ENCODE measurements around the gene ADISSP.

The ADISSP gene

DNA sequence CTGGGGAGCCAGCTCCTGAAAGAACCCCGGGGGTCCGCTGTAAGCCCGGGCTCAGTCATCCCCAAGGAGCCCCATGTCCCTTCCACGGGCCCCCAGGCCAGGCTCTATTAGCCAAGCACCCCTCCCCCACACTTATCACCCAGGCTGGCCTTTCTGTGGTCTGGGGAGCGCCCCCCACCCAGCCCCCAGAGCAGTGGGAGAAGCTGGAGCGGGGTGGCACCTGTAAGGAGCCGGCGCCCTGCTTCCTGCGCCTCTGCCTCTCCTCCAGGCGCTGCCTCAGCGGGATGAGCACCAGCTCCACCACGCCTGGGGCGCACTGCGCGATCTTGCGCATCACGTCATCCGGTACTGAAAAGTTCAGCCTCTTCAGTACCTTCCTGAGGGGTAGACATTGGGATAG, 11.4 kb upstream of the ADISSP start:
- no peak for DNase-seq

DNA sequence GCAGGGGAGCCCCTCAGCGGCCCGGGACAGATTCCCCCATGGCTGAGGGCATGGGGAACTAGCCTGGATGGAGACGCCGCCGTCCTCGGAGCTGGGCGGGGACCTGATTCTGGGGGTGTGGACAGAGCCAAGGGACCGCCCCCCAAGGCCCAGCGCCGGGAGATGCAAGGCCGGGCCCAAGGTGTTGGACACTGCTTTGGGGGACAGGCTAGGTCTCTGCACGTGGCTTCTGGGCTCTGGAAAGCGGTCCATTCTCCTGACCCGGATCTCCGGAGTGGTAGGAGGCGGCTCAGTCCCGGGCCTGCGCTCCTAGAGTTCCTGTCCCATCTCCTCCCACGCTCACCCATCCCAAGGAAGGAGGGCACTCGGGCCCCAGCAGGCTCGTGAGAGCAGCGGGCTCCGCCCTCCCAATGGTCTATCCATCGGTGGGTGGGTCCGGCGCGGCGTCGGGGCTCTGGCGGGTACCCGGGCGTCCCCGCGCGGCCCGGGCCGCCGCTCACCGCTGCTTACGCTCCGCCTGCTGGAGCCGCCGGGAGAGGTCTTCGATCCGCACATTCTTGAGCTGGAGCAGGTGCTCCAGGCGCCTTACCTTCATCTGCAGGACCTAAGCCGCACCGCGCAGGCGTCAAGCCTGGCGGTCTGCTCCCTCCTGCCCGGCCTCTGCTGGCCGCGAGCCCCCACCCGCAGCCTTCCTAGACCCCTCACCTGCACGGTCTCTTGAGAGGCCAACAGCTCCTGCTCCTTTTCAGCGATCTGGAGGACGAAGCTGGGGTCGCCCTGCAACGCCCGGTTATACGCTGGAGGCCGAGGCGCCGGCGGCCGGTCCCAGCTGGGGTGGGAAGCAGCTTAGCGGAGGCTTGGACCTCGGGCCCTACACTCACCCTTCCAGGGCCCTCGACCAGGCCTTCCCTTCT, 10.4 kb upstream of the ADISSP start:
- peak; percentile 52 for DNase-seq

DNA sequence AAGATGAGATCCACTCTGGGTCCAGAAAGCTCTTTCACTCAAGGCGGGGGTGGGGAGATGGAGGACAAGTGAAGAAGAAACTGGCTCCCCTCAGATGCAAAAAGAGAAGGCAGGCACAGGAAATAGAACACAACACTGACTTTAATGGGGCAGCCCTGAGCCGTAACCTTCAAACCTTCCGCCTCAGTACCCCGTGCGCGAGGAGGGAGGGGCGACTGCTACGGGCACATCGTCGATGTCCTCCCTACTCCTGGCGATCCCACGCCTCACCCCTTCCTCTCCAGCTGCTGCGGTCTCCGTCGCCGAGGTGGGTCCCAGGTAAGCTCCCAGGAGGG, 9.8 kb upstream of the ADISSP start:
- no peak for DNase-seq

DNA sequence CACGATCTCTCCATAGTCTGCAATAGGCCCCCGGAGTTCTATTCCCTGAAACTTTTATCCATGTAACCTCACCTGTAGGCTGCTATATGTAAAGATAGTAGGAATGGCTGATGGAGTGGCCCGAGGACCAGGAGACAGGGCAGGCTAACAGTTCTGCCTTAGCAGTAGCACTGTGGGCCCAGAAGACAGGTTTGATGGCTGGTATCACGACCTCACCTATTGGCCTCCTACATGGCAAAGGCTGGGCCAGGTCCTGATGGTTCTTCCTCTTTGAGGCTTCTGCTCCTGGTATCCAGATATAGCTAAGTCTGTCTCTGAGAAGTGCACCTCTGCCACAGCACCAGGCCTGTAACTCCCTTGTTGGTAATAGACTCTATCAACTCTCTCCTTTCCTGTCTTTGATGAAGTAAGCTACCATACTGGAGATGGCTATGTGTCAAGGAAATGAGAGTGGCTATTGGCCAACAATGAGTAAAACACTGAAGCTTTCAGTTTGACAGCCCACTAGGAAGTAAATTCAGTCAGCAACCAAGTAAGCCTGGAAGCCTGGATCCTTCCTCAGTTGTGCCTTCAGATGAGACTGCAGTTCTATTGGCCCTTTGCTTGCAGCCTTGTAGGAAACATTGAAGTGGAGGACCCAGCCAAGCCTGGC, 8.0 kb upstream of the ADISSP start:
- no peak for DNase-seq

DNA sequence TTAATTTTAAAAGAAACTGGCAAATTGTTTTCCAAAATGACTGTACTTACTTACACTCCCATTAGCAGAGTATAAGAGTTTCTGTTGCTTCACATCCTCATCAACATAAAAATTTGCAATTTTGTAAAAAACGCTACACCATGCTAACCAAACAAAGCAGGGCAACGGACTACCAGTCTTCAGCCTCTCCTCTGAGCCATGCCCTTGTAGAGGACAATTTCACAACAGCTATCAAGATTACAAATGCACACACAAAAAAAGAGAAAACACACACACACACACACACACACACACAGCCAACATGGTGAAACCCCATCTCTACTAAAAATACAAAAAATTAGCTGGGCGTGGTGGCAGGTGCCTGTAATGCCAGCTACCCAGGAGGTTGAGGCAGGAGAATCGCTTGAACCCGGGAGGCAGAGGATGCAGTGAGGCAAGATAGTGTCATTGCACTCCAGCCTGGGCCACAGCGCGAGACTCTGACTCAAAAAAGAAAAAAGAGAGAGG, 4.1 kb upstream of the ADISSP start:
- DNase-seq = no peak

DNA sequence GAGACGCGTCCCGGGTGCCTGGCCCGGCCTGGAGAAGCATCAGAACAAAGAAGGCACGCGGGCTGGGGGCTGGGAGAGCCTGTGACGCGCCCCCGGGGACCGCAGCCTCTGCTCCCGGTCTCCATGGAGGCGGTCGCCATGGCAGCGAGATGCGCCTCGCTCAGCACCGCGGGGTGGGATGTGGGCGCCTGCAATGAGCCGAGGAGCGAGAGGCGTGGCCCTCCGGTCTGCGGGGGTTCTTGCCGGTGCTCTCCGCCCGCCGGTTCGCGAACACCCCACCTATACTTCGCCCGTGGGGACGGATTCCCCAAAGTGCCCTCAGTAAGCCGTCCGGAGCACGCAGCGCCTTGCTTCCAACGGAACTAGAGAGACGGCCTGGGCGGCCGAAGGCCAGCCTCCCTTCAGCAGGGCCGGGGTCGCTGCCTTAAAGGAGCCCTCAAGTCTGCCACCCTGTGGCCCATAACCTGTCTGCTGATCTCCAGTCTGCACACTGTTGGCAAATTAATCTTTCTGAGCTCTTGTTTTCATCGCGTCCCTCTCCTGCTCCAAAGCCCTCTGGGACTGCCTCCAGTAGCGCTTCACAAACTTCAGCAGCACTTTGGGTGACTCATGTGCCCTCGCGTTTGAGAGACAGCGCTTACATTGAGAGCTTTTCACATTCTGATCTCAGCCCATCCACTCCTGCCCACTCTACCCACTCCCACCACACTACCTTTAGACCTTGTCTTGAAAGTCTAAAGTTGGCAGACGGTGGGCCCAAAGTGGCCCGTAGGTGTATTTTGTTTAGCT, 983 bp upstream of the ADISSP start:
- peak; percentile 87 for DNase-seq

DNA sequence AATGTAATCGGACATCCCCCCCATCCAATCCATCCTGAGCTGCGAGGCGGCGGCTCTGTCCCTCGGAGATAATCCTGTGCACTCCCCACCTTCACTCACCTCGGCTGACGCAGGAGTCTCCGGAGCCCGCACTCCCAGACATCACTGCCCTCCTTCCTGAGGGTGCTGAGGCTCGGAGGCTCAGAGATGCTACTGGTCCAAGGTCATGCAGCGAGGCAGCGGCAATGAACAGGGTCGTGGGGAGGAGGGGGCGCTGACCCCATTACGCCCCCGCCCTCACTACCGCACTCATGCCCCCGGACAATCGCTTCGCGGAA, 485 bp downstream of the ADISSP start:
- no peak for DNase-seq

DNA sequence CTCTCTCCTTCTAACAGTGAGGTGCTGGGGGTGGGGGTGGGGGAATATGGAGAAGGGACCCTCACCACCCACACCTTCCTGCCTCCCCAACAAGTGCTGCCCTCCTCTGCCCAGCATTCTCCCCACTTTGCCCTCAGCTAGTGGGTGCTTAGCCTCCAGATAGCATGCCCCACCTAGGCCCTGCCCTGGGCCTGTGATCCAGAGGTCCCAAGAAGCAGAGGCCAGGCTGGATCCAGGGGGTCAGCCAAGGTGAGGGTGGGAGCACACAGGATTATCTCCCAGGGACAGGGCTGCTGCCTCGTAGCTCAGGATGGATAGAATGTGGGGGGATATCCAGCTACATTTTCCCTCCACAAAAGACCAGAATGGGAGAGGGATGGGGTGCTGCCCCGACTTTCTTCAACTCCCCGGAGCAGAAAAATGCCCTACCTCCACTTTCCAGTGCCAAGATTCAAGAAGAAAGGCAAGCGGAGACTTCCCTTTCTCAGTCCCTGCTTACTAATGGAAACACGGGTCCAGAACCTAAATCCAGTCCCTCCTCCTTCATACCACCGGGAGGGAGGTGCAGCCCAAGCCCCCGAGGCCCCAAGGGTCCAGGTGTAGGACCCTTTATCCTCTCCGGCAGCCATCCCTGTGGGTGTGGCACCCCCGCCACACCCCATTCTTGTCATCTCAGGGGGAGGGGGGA, 987 bp downstream of the ADISSP start:
- DNase-seq = no peak

DNA sequence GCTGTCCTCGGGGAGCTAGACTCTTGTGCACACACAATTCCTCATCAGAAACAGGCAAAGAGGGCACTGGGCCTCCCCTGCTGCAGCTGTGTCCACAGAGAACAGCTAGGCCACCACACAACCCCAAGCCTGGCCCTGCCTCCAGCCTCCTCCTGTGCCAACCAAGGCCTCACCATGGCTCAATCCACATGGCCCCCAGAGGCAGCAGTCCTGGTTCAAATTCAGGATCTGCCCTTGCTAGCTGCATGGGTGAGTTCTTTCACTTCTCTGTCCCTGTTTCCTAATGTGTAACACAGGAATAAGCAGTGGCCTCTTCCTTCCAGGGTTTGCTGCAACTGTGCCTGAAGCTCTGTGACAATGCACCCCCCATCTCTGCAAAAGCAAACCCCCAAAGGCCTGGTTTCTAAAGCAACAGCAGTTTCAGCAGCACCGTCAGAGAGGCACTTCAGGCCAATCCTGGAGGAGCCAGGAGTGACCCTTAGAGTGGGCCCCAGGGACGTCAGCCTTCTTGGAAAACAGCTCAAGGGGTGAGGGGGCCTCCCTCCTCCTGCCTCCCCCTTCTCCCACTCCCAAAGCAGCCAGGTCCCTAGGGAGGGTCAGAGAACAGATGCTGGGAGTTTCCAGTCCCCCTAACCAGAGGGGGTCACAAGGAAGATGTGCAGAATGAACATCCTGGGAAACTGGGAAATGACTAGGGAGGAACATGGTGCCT, 2.2 kb downstream of the ADISSP start:
- DNase-seq = no peak

DNA sequence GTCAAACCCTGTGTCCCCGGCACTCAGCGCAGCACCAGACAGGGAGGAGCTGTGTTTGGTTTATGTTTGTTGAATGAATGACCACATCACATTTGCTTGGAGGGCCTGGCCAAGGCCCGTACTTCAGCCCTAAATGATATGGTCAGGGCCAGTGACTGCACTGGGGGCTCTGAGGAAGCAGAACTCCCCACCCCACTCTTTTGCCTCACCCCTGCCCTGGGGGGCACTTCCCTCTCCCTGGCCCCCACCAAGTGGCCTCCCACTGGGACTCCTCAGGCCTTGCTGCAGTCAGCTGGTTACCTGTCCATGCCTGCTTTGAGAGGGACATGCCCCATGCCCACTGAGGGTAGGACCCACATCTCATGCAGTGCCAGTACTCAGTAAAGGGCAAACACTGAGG, 2.9 kb downstream of the ADISSP start:
- no peak for DNase-seq

DNA sequence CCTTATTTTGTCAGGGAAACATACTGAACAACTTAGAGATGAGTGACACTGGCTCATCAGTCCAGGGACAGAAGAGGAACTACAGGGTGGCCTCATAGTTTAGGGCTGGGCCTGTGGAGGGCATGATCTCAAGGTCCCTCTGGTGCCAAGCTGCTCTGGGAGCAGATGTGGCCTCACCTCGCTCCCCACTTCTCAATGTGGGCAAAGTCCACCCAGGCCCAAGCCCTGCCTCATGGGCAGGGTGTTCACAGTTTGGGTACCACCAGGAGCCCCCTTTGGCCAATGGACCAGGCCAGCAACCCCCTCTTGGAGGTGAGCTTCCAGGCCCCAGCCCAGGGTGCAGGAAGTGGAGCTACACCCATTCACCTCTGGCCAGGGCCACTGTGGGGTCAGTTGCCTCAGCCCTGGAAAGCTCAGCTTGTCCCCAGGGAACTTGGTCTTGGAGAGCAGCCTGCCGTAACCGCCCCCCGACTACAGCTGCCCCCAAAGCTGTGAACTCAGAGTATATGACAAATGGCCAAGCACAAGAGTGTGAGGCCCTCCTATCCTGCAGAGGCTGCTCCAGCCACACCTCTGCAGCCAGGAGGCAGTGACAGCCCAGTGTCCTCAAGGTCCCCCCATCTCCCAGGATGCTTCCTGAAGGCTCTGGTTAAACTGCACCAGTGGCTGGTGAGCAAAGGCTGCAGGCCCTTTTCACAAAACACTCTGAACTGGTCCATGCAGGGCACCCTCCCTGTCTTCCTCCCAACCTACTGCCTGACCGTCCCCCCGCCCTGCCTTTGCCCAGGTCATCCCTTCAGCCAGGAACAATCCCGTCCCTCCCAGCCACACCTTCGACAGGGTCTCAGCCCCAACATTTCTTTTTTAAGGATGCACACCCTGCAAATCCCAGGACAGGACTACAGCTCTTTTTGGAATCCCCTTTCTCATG, 3.6 kb downstream of the ADISSP start:
- no peak for DNase-seq

DNA sequence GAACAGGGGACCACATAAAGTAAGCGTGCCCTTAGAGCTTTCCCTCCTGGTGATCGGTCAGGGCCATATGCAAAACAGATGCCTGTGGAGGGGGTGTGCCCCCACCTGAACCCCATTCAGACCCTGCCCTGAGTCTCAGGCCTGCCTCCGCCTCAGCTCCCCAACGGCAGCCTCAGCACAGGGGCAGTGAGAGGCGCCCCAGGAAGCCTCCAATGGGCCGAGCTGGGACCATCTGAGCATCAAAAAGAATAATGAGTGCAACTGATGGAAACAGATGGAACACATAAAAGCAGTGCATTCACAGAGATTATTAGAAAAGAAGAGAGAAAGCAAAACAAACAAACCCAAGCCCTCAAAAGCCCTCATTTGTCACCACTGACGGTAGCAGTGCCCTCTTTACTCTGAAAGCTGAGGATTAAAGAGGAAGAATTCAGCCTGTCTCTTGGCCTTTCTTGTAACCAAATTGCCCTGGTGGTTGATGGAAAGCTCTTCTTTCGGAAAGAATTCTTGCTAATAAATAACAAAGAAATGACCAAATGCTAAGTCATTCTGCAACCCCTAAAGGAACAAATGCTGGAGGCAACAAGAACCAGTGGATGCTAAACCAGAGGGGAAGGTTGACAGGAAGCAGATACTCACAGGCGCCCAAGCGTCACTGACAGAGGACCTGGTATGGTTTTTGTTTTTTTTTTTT, 6.8 kb downstream of the ADISSP start:
- DNase-seq = no peak

DNA sequence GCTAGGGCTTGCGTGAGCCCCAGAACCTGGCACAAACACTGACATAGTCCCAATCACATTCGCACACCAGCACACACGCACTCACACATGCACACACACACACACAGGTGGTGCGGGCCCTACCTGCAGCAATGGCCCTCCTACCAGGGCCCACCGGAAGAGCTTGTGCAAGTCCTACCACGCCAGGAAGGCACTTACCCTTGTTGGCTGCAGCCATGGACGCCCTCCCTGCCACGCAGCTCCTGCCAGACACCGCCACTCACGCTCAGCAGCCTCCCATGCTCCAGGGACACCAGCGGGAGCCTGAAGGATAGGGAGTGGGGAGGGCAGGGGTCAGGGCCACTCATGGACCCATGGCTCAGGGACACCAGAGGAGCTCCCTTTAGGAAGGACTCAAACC, 7.7 kb downstream of the ADISSP start:
- no peak for DNase-seq

DNA sequence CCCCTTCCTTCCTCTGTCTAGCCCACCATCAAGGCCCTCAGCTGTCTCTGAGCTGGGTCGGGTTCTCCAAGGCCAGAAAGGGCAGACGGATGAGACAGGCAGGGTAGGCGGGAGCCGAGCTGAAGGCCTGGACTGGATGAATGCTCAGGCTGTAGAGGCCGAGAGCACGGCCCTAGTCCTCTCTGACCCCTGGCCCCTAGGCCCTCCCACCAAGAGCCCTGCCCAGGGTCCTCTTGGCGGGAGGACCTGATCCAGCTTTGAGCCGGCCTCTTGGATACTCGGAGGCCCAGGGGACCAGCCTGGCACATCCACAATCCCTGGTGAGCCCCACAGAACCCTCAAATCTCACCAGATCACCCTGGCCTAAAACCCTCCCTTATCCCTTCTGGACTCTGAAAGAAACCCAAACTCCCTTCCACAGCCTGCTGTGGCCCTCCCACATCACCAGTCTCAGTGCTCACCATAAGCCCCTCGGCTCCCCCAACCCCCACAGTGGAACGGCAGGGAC, 8.2 kb downstream of the ADISSP start:
- no peak for DNase-seq

DNA sequence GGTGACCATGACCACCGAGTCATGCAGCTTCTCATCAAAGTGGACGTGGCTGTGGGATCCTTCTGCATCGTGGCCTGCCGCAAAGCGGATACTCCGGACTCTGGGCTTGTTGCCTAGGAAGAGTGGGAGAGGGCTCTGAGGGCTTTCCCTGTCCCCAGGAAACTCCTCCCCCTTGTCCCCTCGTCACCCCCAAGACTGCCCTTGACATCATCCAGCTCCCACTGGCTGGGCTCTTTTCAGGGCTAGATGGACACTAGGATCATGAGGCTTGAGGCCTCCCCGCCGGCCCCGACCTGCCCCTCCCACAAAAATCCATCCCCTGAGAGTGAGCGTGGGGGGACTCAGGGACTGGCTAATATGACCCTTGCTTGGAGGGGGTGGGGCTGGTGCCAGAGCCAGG, 9.0 kb downstream of the ADISSP start:
- DNase-seq = no peak

DNA sequence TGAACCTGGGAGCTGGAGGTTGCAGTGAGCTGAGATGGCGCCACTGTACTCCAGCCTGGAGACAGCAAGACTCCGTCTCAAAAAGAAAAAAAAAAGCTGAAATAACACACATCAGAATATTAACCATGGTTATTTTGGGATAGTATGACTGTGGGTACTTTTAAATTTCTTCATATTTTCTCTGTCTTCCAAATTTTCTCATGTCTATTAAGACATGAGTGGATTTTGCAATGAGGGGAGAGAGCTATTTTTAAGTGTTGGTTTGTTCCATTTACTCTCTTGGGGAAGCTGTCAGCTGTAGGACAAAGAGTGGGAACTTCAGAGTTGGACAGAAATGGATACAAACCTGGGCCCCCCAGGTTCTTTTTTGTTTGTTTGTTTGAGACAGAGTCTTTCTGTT, 10.3 kb downstream of the ADISSP start:
- no peak for DNase-seq

DNA sequence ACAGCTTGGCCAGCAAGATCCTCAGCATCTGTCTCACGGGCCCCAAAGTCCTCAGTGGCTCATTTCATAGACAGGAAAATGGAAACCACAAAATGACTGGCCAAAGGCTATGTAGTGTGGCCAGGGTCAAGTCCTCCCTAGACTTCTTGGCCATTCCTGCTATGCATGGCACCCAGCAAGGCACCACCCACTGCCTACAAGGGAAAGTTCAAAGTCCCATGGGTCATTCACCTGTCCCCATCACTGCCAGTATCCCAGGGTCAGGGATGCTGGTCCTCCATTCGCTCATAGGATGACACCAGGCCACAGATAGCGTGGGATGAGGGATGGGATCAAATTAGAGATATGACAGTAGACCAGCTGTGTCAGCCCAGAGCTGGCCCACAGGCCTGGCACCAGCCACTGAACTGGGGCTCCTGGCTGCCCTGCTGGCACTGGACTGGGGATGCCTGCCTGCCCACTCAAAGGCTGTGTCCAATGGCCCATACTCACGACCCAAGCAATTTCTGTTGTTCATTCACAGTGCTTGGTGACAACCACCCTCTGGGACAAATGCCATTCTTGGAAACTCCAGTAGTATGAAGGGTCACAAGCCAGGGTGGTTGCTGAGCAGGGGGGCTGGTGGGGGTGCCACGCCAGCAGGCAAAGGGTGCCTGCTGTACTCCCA, 11.6 kb downstream of the ADISSP start:
- no peak for DNase-seq

DNA sequence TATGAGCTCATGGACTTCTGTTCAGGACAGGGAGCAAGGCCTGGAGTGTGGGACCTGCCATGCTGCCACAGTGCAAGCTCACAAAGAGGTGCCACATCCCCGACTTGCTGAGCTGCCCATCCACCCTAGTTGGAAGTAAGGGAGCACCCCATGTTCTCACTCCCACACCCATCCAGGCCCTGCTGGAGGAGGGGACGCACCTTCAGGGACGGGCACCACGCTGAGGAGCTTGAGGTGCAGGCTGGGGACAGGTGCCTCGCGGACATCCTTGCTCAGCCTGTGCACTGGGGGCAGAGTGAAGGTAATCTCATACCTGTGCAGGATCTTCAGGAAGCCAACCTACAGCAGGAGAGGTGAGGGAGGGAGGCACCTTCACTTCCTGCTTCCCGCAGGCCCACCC, 12.3 kb downstream of the ADISSP start:
- no peak for DNase-seq

DNA sequence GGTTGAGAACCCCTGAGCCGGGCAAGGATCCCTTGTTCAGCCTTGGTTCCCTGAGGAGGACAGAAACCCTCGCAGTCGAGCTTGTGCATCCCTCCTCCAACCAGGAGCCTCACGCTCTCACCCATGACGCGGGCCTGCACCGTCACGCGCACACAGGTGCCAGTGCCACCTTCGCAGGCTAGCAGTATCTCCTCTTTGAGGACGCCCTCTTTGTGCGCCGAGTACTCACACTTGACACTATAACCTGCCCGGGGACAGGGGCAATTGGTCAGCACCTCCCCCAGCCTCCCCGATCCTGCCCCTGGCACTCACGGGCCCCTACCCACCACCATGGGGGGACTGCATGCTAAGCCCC, 13.3 kb downstream of the ADISSP start:
- DNase-seq = no peak

Measured in CD4-positive, alpha-beta T cell treated with Interferon gamma for 1 hour (primary cell).